Omental fat pad (tissue), 4 donors: ENCODE measurements around the gene GRIA1. TPM values are rescaled to one million over a fixed set of nuclear protein-coding genes. Genes with fewer than 3 reads are reported as not detected.
A peak's percentile ranks its signal among the peaks of the same experiment; 100 is the strongest.

Source experiments
- ATAC-seq: fragments of 150-250 bp; one replicate; pipeline ENCODE4 v1.9.1; 2016; ENCODE audit warnings: mild to moderate bottlenecking, moderate library complexity; ENCODE audit not compliant: low FRiP score
- DNase-seq: peaks from one replicate; pipeline ENCODE4 v3.0.0-alpha.2; 2019; ENCODE audit warnings: low spot score
- CTCF ChIP-seq, 3 donors: fragments of 450-650 bp; IDR thresholded peaks; one replicate each; pipeline ENCODE4 v1.5.1; 2016 to 2017; ENCODE audit warnings: antibody characterized with exemption in 3 of 3, mild to moderate bottlenecking in 3 of 3, moderate library complexity in 2 of 3
- total RNA-seq, 4 donors: library from RNA; depleted of rRNA; stranded (reverse); fragments of >200 nt; gene quantifications; one replicate each; pipeline ENCODE4 v1.1.0, GENCODE V29; 2016

Gene GRIA1
- total RNA-seq, 4 donors from 2014 or later, result 1.7 to 9.6 (median 5.0) TPM; not detected in 1

GRCh38 chr5:153552886-153553285 lies 62.4 kb downstream of the GRIA1 start:
- no peak for TF ChIP-seq CTCF (IDR thresholded peaks at IDR 0.05)
- no peak for DNase-seq
- ATAC-seq, result no peak

GRCh38 chr5:153555420-153556114 lies 65.1 kb downstream of the GRIA1 start:
- ATAC-seq, result no peak
- TF ChIP-seq CTCF (IDR thresholded peaks at IDR 0.05), result no peak
- DNase-seq, result no peak

GRCh38 chr5:153558957-153559356 lies 68.5 kb downstream of the GRIA1 start:
- DNase-seq (no peak), ATAC-seq (no peak)
- no peak for TF ChIP-seq CTCF (IDR thresholded peaks at IDR 0.05)

- DNase-seq (no peak), ATAC-seq (no peak)
- no peak for TF ChIP-seq CTCF (IDR thresholded peaks at IDR 0.05)
Observed at GRCh38 chr5:153559926-153560325, 69.5 kb downstream of the GRIA1 start.

- DNase-seq (no peak), ATAC-seq (peak; percentile 70)
- no peak for TF ChIP-seq CTCF (IDR thresholded peaks at IDR 0.05)
Observed at GRCh38 chr5:153562189-153562588, 71.7 kb downstream of the GRIA1 start.

GRCh38 chr5:153565822-153566221 lies 75.4 kb downstream of the GRIA1 start:
- DNase-seq (no peak), ATAC-seq (no peak)
- TF ChIP-seq CTCF (IDR thresholded peaks at IDR 0.05), result no peak

- ATAC-seq, result no peak
- TF ChIP-seq CTCF (IDR thresholded peaks at IDR 0.05), result no peak
- DNase-seq, result no peak
Observed at GRCh38 chr5:153569036-153569435, 78.6 kb downstream of the GRIA1 start.
